Lower lobe of right lung (tissue), 2 donors: Measurements from ENCODE around the gene YIF1A. TPM values are rescaled to one million over a fixed set of nuclear protein-coding genes. Genes with fewer than 3 reads are reported as not detected.
A peak's percentile ranks its signal among the peaks of the same experiment; 100 is the strongest.

Source experiments
- ATAC-seq, 2 donors: fragments of 200-7000 bp; cut with Tn5 transposase; one replicate each; pipeline ENCODE4 v1.9.1; 2020 to 2022; ENCODE audit warnings: mild to moderate bottlenecking in 2 of 2, moderate library complexity in 2 of 2
- DNase-seq: peaks from one replicate; pipeline ENCODE4 v3.0.0-alpha.2; 2020
- H3K27ac ChIP-seq: fragments of 200-600 bp; one replicate; pipeline ENCODE4 v1.8.0; 2022
- H3K27me3 ChIP-seq: fragments of 200-600 bp; one replicate; pipeline ENCODE4 v1.8.0; 2022; ENCODE audit warnings: low read depth
- H3K36me3 ChIP-seq: fragments of 200-600 bp; one replicate; pipeline ENCODE4 v1.8.0; 2022; ENCODE audit warnings: mild to moderate bottlenecking
- H3K4me1 ChIP-seq: fragments of 200-600 bp; one replicate; pipeline ENCODE4 v1.8.0; 2022
- H3K4me3 ChIP-seq: fragments of 200-600 bp; one replicate; pipeline ENCODE4 v1.8.0; 2022; ENCODE audit warnings: mild to moderate bottlenecking
- H3K9me3 ChIP-seq: fragments of 200-600 bp; one replicate; pipeline ENCODE4 v1.8.0; 2022
- CTCF ChIP-seq: fragments of 200-600 bp; IDR thresholded peaks from one replicate; pipeline ENCODE4 v1.8.0; 2022; ENCODE audit warnings: antibody characterized with exemption, mild to moderate bottlenecking
- intact Hi-C: fragments of 100-400 bp; cut with DNase I; formaldehyde crosslinking; loops from one replicate; pipeline ENCODE4 v1.11.0; 2022
- total RNA-seq: library from RNA; stranded (reverse); fragmentation: NEBNext Ultra II Directional; extraction: Animal tissue kit (Norgen Biotek cat#: 25700); gene quantifications from one replicate; pipeline ENCODE4 v1.2.1, GENCODE V29; 2021
- donor health status: DM: no; HTN: yes; CAD: no; lungs with severe emphysema.

The YIF1A gene
- total RNA-seq, 1 donor from 2014 or later: 67.8 TPM

GRCh38 chr11:66282468-66283455, 6.2 kb downstream of the YIF1A start:
- Histone ChIP-seq H3K27me3 (no peaks in the 10 kb centered on the region), H3K4me3 (no peak overlapping the region), H3K36me3 (peaks cover 21% of the 10 kb centered on the region), H3K4me1 (peaks cover 24% of the 10 kb centered on the region), H3K27ac (no peak overlapping the region), H3K9me3 (no peaks in the 10 kb centered on the region)
- DNase-seq (peak; percentile 99), ATAC-seq (peak; percentile 91 to 93)
- peak; percentile 99 for TF ChIP-seq CTCF
- intact Hi-C loops: no loop called here

- Histone ChIP-seq H3K4me1 (peaks cover 21% of the 10 kb centered on the region), H3K36me3 (peaks cover 21% of the 10 kb centered on the region), H3K27me3 (no peaks in the 10 kb centered on the region), H3K4me3 (no peak overlapping the region), H3K9me3 (no peaks in the 10 kb centered on the region), H3K27ac (no peak overlapping the region)
- intact Hi-C loops: no loop called here
- ATAC-seq (no peak), DNase-seq (no peak)
- no peak for TF ChIP-seq CTCF
Observed at GRCh38 chr11:66281776-66282467, 7.0 kb downstream of the YIF1A start.

GRCh38 chr11:66281001-66281400, 7.9 kb downstream of the YIF1A start:
- no peaks in the 10 kb centered on the region for H3K27me3 ChIP-seq
- DNase-seq (no peak), ATAC-seq (no peak)
- H3K9me3 ChIP-seq: no peaks in the 10 kb centered on the region
- intact Hi-C loops: no loop called here
- no peak overlapping the region for H3K27ac ChIP-seq
- H3K4me3 ChIP-seq: no peak overlapping the region
- TF ChIP-seq CTCF: no peak
- H3K4me1 ChIP-seq: peaks cover 20% of the 10 kb centered on the region
- peaks cover 25% of the 10 kb centered on the region for H3K36me3 ChIP-seq

- ATAC-seq (no peak), DNase-seq (no peak)
- Histone ChIP-seq H3K27ac (no peak overlapping the region), H3K9me3 (no peaks in the 10 kb centered on the region), H3K27me3 (no peaks in the 10 kb centered on the region), H3K4me3 (no peak overlapping the region), H3K4me1 (peaks cover 20% of the 10 kb centered on the region), H3K36me3 (peaks cover 27% of the 10 kb centered on the region)
- intact Hi-C loops: no loop called here
- TF ChIP-seq CTCF: no peak
Observed at GRCh38 chr11:66280428-66280827, 8.5 kb downstream of the YIF1A start.

- Histone ChIP-seq H3K27me3 (no peaks in the 10 kb centered on the region), H3K4me1 (peaks cover 20% of the 10 kb centered on the region), H3K27ac (no peak overlapping the region), H3K9me3 (no peaks in the 10 kb centered on the region), H3K4me3 (no peak overlapping the region), H3K36me3 (peaks cover 30% of the 10 kb centered on the region)
- TF ChIP-seq CTCF: no peak
- intact Hi-C loops: no loop called here
- DNase-seq: no peak
- no peak for ATAC-seq
Observed at GRCh38 chr11:66279092-66279734, 9.7 kb downstream of the YIF1A start.
